ENCODE data around the gene TTC9B.

GRCh38 chr19:40232479-40232878 lies 14.3 kb upstream of the TTC9B start:
- TF ChIP-seq CTCF (IDR thresholded peaks at IDR 0.05) (no peak), POLR2A (IDR thresholded peaks at IDR 0.05; ENCODE audit: low read depth) (no peak), POLR2AphosphoS5 (IDR thresholded peaks at IDR 0.05) (no peak), EP300 (IDR thresholded peaks at IDR 0.05) (no peak)
